ENCODE results near the gene DNAH14. TPM values are rescaled to one million over a fixed set of nuclear protein-coding genes. Genes with fewer than 3 reads are reported as not detected.

The DNAH14 gene
- total and polyA plus RNA-seq, 2 of the 4 experiments (the other 2 are of a cell fraction) = 2.7 to 3.6 TPM

- Histone ChIP-seq H4K5ac (ENCODE audit: low read depth, low read length) (no peak overlapping the region), H3K27ac (ENCODE audit: insufficient read depth, low read length) (no peak overlapping the region), H2BK15ac (ENCODE audit: low read depth, low read length) (no peak overlapping the region), H3K23ac (ENCODE audit: low read depth, low read length) (no peak overlapping the region), H2BK5ac (ENCODE audit: low read depth, low read length, poor library complexity, severe bottlenecking) (no peak overlapping the region), H3K56ac (ENCODE audit: extremely low read depth, insufficient read depth, low read length) (no peak overlapping the region), H4K20me1 (ENCODE audit: insufficient read depth, low read length) (no peaks in the 10 kb centered on the region), H3K36me3 (ENCODE audit: control insufficient read depth, insufficient read depth, low read length) (no peaks in the 10 kb centered on the region), H4K91ac (ENCODE audit: insufficient read depth, low read depth, low read length) (no peak overlapping the region), H3K9me1 (ENCODE audit: insufficient read depth, low read length) (no peaks in the 10 kb centered on the region), H3K79me1 (ENCODE audit: low read depth in 1 of 2, low read length in 2 of 2) (no peaks in the 10 kb centered on the region), H3K4me3 (ENCODE audit: insufficient read depth, low read depth, low read length) (no peak overlapping the region), H2BK20ac (ENCODE audit: low read depth, low read length) (no peak overlapping the region), H3K4me1 (ENCODE audit: control insufficient read depth, insufficient read depth, low read length) (no peaks in the 10 kb centered on the region), H3K9me3 (ENCODE audit: control insufficient read depth, insufficient read depth, low read length) (no peaks in the 10 kb centered on the region), H4K8ac (ENCODE audit: low read depth in 2 of 2, low read length in 2 of 2) (no peak overlapping the region), H3K27me3 (ENCODE audit: control insufficient read depth, insufficient read depth, low read length) (no peaks in the 10 kb centered on the region), H2AK5ac (ENCODE audit: low read depth, low read length) (no peak overlapping the region), H2AFZ (replicated peaks; ENCODE audit: low read length, poor library complexity) (no peak overlapping the region), H3K4ac (ENCODE audit: low read depth, low read length) (no peak overlapping the region), H3K4me2 (ENCODE audit: low read depth, low read length) (no peak overlapping the region), H3K9ac (ENCODE audit: low read depth, low read length) (no peak overlapping the region), H2BK120ac (ENCODE audit: low read depth, low read length) (no peak overlapping the region), H3K18ac (ENCODE audit: low read depth, low read length) (no peak overlapping the region), H3K14ac (replicated peaks; ENCODE audit: low read depth, low read length) (no peak overlapping the region), H2AK9ac (replicated peaks; ENCODE audit: low read depth, low read length, poor library complexity) (no peak overlapping the region)
- dilution Hi-C loops (cut with HindIII; ENCODE audit: low sequenced_read_pairs, unreplicated experiment) = no loop called here
- in situ Hi-C loops (cut with MboI; ENCODE audit: low sequenced_read_pairs) = no loop called here
- POLR2A ChIA-PET (ENCODE audit: unreplicated experiment) = no interaction called here
- DNase-seq (no peak), ATAC-seq (ENCODE audit: low read depth) (no peak)
- CTCF ChIA-PET = no interaction called here
- WGBS, 2 experiments (ENCODE audit: extremely low coverage in 2 of 2, insufficient read length in 1 of 2) = no CpG with 5 or more reads among the region's 2 CpGs
- TF ChIP-seq MAZ (IDR thresholded peaks at IDR 0.05; ENCODE audit: borderline replicate concordance, low read depth, low read length) = no peak
- TF ChIP-seq CHD1 (IDR thresholded peaks at IDR 0.05; ENCODE audit: low read depth, low read length) = no peak
- TF ChIP-seq, protein P1, sequence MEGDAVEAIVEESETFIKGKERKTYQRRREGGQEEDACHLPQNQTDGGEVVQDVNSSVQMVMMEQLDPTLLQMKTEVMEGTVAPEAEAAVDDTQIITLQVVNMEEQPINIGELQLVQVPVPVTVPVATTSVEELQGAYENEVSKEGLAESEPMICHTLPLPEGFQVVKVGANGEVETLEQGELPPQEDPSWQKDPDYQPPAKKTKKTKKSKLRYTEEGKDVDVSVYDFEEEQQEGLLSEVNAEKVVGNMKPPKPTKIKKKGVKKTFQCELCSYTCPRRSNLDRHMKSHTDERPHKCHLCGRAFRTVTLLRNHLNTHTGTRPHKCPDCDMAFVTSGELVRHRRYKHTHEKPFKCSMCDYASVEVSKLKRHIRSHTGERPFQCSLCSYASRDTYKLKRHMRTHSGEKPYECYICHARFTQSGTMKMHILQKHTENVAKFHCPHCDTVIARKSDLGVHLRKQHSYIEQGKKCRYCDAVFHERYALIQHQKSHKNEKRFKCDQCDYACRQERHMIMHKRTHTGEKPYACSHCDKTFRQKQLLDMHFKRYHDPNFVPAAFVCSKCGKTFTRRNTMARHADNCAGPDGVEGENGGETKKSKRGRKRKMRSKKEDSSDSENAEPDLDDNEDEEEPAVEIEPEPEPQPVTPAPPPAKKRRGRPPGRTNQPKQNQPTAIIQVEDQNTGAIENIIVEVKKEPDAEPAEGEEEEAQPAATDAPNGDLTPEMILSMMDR (conservative IDR thresholded peaks at IDR 0.05; ENCODE audit: low read depth, low read length) = no peak
- no peak for TF ChIP-seq RCOR1 (IDR thresholded peaks at IDR 0.05; ENCODE audit: insufficient replicate concordance, low read length)
- no peak for TF ChIP-seq MAFK (IDR thresholded peaks at IDR 0.05; ENCODE audit: low read depth, low read length)
- TF ChIP-seq RAD21 (IDR thresholded peaks at IDR 0.05; ENCODE audit: low read length) = no peak
- TF ChIP-seq MXI1 (IDR thresholded peaks at IDR 0.05; ENCODE audit: borderline replicate concordance, low read depth, low read length) = no peak
- no peak for TF ChIP-seq RFX5 (IDR thresholded peaks at IDR 0.05; ENCODE audit: low read depth, low read length)
- TF ChIP-seq POLR2A (IDR thresholded peaks at IDR 0.05; ENCODE audit: low read depth, low read length) = no peak
- no peak for TF ChIP-seq FOS (IDR thresholded peaks at IDR 0.05; ENCODE audit: low read depth, low read length)
- intact Hi-C loops (cut with micrococcal nuclease) = no loop called here
- no TSS peak for BruUV-seq (replicated peaks)
Observed at GRCh38 chr1:225207791-225208190, 278.3 kb downstream of the DNAH14 start.

Data from IMR-90 (cell line).